ENCODE measurements around the gene SMIM28.

Gene SMIM28

DNA sequence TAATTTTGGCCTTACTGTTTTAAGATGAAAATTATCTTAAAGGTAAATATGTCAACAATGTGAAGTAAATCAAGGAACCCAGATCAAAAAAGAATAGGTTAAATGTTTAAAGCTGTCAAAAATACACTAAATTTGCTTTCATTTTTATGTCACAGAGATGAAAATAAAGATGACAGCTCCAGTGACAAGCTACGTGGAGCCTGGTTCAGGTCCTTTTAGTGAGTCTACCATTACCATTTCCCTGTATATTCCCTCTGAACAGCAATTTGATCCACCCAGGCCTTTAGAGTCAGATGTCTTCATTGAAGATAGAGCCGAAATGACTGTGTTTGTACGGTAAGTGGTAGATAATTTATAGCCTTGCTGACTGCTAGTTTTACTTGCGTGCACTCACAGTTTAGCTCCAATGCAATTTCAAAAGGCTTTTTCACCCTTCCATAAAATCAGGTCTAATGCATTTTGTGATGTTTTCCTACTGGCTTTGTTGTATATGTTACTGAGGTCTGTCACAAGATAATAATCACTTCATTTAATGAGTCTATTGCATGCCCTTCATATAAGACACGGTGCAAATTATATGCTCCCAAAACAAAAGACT, 28.2 kb downstream of the SMIM28 start:
- DNase-seq (ENCODE audit: insufficient read length, low spot score) (no peak), FAIRE-seq (no peak)
- TF ChIP-seq POLR2A (IDR thresholded peaks at IDR 0.05; ENCODE audit: low read depth, low read length), result no peak

DNA sequence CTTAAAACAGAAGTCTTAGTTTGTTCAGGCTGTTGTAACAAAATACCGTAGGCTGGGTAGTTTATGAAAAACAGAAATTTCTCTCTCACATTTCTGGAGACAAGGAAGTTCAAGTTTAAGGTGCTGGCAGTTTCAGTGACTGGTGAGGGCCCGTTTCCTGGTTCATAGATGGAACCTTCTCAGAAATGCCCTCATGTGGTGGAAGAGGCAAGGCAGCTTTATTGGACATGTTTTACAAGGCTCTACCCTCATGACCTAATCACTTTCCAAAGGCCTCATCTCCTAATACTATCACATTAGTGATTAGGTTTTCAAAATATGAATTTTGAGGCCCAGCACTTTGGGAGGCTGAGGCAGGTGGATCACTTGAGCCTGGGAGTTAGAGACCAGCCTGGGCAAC, 28.7 kb downstream of the SMIM28 start:
- no peak for TF ChIP-seq POLR2A (IDR thresholded peaks at IDR 0.05; ENCODE audit: low read depth, low read length)
- DNase-seq (ENCODE audit: insufficient read length, low spot score), result no peak
- no peak for FAIRE-seq

DNA sequence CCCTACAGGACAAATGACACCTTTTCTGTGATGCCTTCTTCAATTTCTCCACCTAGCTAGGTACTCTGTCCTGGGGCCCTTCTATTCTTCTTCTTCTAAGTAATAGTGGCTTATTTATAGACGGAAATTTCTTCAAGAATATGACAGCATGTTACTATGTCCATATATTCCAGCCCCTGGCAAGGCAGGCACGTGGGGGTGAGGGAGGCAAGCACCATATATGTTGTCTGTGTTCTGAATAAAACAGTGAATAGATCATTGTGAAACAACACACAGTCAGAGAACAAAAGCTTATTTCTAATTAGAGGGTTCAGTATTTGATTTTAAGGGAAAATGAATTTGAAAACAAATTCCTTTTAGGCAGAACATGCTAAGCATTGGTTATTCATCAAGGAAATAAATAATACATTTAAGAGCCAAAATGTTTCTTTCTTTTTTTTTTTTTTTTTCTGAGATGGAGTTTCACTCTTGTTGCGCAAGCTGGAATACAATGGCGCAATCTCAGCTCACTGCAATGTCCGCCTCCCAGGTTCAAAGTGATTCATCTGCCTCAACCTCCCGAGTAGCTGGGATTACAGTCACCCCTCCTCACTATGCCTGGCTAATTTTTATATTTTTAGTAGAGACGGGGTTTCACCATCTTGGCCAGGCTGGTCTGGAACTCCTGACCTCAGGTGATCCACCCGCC, 32.5 kb downstream of the SMIM28 start:
- TF ChIP-seq POLR2A (IDR thresholded peaks at IDR 0.05; ENCODE audit: low read depth, low read length), result no peak
- FAIRE-seq (no peak), DNase-seq (ENCODE audit: insufficient read length, low spot score) (no peak)

DNA sequence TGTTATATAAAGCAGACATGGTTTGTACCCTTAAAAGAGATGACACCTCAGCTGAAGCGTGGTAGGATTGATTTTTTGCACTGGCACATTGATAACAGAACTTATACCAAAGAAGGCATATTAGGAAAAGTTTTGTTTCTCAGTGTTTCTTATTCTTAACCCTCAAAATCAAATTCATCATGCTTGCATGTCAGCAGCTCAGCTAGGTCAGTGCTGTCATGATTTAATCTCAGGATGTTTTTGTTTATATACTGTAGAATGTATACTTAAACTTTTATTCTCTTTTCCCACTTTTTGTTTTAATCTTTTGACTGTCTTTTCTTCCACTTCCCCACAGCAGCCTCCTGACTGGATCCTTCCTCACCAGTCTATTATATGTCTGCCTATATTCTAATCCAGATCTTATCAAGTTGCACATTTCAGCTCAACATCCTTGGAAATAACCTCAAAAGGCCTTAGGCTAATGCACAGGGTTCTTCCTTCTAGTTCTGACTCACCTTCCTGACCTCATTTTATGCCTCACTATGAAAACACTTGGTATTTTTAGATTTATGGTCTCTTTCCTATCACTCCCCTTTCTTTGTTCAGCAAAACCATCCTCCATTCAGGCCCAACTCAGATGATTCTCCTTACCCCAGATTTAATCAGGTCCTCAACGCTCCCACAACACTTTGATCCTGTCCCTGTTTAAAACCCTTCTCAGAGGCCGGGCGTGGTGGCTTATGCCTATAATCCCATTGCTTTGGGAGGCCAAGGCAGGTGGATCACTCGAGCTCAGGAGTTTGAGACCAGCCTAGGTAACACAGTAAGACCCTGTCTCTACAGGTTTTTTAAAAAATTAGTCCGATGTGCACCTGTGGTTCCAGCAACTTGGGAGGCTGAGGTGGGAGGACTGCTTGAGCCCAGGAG, 33.5 kb downstream of the SMIM28 start:
- TF ChIP-seq POLR2A (IDR thresholded peaks at IDR 0.05; ENCODE audit: low read depth, low read length), result no peak
- peak; percentile 60 for DNase-seq (ENCODE audit: insufficient read length, low spot score)
- FAIRE-seq, result peak; percentile 65

DNA sequence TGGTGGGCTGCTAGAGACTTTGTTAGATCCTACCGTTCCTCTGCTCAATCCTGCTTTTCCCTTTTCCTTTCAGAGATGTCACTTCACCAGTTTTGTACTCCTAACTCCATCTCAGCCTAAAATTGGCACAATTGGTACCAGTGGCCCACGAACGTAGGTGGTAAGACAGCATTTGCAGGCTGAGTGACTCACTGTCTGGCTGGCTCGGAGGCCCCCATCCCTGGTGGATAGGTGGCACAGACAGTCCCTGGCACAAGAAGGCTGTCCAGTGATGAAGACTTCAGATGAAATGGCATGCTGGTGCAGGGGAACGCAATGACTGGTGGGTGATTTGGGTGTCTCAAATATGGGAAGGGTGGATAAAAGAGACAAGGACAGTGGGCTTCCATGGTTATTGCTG, 37.4 kb downstream of the SMIM28 start:
- FAIRE-seq (no peak), DNase-seq (ENCODE audit: insufficient read length, low spot score) (no peak)
- TF ChIP-seq POLR2A (IDR thresholded peaks at IDR 0.05; ENCODE audit: low read depth, low read length), result no peak

DNA sequence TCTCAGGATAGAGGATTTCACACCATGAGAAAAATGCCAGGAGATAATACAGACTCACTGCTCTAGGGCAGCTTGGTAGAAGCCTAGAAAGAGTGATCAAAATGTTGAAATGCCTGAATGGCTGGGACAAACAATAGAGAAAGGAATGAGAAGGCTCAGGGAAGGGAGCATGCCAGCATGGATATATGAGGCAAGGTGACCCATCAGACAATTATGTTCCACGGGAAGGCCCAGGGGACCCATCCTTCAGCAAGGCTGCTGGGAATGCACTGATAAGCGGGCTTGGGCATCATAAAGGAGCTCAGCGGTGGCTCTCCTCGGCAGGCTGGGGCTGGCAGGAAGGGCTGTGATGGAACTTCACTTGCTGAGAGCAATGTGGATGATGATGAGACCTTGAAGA, 38.5 kb downstream of the SMIM28 start:
- no peak for DNase-seq (ENCODE audit: insufficient read length, low spot score)
- FAIRE-seq, result no peak
- TF ChIP-seq POLR2A (IDR thresholded peaks at IDR 0.05; ENCODE audit: low read depth, low read length), result no peak

DNA sequence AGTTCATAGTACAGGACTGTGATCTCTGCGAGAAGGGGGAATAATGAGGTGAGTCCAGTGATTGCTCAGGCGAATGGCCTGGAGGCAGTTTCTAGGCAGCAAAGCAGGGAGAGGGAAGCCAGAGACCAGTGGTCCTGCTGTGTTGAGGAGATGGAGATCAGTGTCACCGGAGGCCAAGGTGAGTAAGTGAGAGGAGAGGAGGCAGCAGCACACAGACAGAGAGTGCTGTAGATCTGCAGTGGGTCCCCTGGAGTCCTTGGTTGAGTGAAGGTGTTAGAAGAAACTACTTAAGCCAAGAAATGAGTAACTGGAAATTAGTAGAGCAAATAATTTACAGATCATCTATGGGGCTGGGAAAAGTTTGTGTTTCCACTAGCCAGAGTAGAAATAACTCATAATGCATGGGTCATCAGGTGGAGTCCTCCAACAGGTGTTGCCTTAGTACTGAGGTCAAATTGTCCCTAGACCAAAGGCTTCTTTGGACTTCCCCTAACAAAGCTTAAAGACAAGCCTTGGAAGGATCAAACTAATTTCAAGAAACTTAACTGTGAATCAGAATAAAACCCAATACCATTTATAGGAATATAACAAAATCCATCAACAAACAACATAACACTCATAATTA, 39.9 kb downstream of the SMIM28 start:
- no peak for DNase-seq (ENCODE audit: insufficient read length, low spot score)
- no peak for FAIRE-seq
- TF ChIP-seq POLR2A (IDR thresholded peaks at IDR 0.05; ENCODE audit: low read depth, low read length), result no peak

DNA sequence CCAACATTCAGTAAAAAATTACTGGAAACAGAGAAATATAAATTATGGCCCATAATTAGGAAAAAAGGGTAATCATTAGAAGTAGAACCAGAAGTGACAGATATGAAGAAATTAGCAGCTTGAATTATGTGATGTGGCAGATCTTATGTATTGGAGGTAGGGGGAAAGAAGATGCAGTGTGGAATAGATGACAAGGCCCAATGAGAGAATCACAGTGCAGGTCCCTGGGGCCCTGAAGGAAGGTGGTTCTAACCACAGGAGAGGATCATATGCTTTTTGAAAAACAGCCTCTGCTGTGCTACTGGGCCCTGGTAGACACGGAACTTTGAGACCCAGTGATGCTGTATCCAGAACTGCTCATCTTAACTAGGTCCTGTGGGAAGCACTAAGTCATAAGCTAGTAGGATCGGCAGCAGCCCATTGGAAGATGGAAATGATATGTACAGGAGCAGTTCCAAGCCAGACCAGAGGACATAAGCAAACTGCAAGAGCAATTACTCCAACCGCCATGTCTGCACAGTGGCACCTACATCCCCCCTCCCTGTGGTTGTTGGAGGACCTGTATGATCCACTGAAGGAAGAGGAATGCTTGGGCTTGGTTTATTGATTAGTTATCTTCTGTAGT, 40.5 kb downstream of the SMIM28 start:
- no peak for TF ChIP-seq POLR2A (IDR thresholded peaks at IDR 0.05; ENCODE audit: low read depth, low read length)
- DNase-seq (ENCODE audit: insufficient read length, low spot score) (no peak), FAIRE-seq (no peak)

DNA sequence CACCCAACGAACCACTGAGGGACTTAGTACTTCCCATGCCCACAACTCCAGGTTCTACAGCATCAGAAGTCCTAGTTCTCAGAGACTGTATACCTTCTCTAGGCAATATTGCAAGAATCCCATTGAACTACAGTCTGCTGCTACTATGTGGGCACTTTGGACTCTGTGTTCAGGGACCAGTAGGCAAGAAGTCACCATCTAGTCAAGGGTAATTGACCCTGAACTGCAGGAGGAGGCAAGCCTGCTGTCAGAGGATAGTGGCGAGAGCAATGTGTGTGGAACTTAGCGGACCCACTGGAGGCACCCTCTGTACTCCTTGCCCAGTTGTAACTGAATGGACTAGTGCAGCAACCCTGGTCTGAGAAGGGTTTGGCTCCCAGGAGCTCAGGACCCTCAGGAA, 42.1 kb downstream of the SMIM28 start:
- DNase-seq (ENCODE audit: insufficient read length, low spot score), result no peak
- no peak for FAIRE-seq
- TF ChIP-seq POLR2A (IDR thresholded peaks at IDR 0.05; ENCODE audit: low read depth, low read length), result no peak

DNA sequence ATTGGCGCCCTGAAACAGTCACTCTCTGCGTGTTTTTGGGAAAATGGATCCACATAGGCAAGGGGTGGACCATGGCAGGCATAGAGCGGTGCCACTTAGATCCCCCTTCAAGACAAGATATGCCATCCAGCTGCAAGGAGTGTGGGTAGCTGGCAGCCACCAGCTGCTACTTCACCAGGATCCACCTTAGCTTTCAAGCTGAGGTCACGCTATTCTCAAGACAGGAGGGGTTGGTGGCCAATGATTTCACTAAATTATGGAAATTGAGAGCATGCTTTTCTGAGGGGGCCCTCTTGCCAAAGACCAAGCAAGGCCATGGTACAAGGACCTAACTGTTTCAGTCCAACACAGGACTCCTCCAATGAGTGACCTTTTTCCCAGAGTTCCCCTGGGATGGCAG, 42.7 kb downstream of the SMIM28 start:
- no peak for TF ChIP-seq POLR2A (IDR thresholded peaks at IDR 0.05; ENCODE audit: low read depth, low read length)
- DNase-seq (ENCODE audit: insufficient read length, low spot score) (no peak), FAIRE-seq (no peak)

DNA sequence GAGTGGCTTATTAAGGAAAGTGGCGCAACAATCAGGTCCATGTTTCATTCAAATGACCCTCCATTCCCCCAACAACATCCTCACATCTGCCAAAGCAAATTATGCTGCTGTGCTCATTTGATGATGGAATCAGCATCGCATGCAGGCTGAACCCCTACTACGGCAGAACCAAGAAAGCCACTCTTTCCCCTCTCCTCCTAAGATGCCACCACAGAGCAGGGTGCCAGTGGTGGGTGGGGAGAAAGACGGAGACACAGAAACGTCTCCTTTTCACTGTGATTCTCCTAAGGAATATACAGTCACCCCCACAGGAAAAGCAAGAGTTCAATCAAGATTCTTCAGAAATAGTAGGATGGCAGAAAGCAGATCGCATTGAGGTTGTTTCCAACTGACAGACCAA, 43.4 kb downstream of the SMIM28 start:
- no peak for TF ChIP-seq POLR2A (IDR thresholded peaks at IDR 0.05; ENCODE audit: low read depth, low read length)
- DNase-seq (ENCODE audit: insufficient read length, low spot score) (no peak), FAIRE-seq (no peak)

DNA sequence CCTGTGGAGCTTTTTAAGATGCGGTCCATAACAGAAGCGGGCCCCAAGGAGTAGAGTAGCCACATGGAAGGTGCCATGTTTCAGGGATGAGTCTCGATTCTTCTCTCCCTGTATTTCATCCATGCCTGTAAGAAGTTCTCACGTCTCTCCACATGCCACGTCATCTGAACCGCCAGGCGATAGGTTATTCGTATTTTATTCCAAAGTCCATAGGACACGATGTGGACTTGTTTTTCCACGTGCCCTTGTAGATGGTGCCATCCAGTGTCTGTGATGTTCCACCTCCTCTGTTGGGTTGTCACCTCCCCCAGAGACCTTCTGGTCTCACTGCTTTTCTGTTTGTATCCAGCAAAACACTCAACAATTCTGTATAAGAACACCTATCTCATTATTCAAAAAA, 43.9 kb downstream of the SMIM28 start:
- no peak for FAIRE-seq
- TF ChIP-seq POLR2A (IDR thresholded peaks at IDR 0.05; ENCODE audit: low read depth, low read length), result no peak
- DNase-seq (ENCODE audit: insufficient read length, low spot score), result no peak

DNA sequence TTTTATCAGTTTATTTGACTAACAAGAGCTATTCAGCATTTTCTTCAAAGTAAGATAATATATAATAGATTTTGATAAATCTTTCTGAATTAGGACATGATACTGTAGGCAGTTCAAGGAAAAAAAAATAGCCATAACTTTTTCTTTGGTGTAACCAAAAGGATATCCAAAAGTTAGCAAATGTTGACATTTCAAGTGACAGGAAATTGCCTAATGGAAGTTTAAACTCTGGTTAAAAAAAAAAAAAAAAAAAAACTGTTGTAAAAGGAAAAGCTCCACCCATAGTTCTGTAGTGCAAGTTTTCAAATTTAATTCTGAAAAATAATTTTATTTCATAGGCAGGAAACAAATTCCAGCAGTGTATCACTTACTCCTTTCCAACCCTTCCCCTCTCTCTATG, 45.2 kb downstream of the SMIM28 start:
- DNase-seq (ENCODE audit: insufficient read length, low spot score), result no peak
- FAIRE-seq, result no peak
- TF ChIP-seq POLR2A (IDR thresholded peaks at IDR 0.05; ENCODE audit: low read depth, low read length), result no peak

Data from H54 (cell line).